GM12892 (cell line): ENCODE data around the gene DOCK4.

Experiments
- POLR2A ChIP-seq: IDR thresholded peaks from 2 replicates; pipeline ENCODE4 v1.6.1; 2011; ENCODE audit warnings: low read depth, low read length, control low read depth
- POLR2AphosphoS5 ChIP-seq: IDR thresholded peaks from 2 replicates; pipeline ENCODE4 v1.6.1; 2011; ENCODE audit warnings: low read depth, low read length, control low read depth
- TAF1 ChIP-seq: IDR thresholded peaks from 2 replicates; pipeline ENCODE4 v1.6.1; 2011; ENCODE audit warnings: low read depth, mild to moderate bottlenecking, control low read depth, low read length, borderline replicate concordance

DNA sequence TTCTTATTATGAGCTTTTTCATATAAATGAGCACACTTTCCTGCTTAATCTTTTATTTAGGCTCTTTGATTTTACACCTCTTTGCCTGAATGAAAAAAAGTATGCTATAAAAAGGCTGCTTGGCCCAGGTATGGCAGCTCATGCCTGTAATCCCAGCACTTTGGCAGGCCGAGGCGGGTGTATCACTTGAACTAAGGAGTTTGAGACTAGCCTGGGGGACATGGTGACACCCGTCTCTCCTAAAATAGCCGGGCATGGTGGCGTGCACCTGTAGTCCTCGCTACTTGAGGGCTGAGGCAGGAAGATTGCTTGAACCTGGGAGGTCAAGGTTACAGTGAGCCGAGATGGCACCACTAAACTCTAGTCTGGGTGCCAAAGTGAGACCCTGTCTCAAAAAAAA is 72.9 kb downstream of the DOCK4 start:
- TF ChIP-seq POLR2A (no peak), POLR2AphosphoS5 (no peak), TAF1 (no peak)
